ENCODE measurements around the gene SH3RF3. TPM values are rescaled to one million over a fixed set of nuclear protein-coding genes. Genes with fewer than 3 reads are reported as not detected.

Gene SH3RF3
- total and polyA plus RNA-seq, 2 of the 13 experiments (the other 11 are each of a cell fraction or from before 2014, with no cell fraction given), result 0.04 TPM; not detected in 1

DNA sequence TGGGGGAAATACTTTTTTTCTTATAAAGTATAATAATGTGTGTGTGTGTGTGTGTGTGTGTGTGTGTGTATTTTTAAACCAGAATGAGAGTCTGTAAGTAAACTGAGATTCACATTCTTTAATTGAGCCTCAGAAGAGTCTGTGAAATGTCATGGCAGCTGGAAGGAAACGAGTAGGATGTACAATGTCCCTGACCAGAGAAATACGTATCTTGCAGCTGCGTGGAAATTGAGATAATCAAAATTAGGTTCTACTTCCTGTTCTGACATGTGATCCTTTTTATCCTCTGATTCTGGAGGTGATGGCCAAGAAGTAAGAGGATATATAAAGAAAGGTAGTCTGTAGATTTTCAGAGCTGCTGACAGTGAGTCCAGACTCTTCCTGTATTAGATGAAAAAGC, 50.0 kb downstream of the SH3RF3 start (continued):
- TF ChIP-seq, protein P1, sequence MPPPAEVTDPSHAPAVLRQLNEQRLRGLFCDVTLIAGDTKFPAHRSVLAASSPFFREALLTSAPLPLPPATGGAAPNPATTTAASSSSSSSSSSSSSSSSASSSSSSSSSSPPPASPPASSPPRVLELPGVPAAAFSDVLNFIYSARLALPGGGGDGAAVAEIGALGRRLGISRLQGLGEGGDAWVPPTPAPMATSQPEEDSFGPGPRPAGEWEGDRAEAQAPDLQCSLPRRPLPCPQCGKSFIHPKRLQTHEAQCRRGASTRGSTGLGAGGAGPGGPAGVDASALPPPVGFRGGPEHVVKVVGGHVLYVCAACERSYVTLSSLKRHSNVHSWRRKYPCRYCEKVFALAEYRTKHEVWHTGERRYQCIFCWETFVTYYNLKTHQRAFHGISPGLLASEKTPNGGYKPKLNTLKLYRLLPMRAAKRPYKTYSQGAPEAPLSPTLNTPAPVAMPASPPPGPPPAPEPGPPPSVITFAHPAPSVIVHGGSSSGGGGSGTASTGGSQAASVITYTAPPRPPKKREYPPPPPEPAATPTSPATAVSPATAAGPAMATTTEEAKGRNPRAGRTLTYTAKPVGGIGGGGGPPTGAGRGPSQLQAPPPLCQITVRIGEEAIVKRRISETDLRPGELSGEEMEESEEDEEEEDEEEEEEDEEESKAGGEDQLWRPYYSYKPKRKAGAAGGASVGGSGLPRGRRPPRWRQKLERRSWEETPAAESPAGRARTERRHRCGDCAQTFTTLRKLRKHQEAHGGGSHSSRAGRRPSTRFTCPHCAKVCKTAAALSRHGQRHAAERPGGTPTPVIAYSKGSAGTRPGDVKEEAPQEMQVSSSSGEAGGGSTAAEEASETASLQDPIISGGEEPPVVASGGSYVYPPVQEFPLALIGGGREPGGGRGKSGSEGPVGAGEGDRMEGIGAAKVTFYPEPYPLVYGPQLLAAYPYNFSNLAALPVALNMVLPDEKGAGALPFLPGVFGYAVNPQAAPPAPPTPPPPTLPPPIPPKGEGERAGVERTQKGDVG (CRISPR knock-in tag; IDR thresholded peaks at IDR 0.05; ENCODE audit: borderline replicate concordance), result no peak
- no peak for TF ChIP-seq ZNF232 (CRISPR knock-in tag; IDR thresholded peaks at IDR 0.05; ENCODE audit: borderline replicate concordance)
- TF ChIP-seq, protein P2, sequence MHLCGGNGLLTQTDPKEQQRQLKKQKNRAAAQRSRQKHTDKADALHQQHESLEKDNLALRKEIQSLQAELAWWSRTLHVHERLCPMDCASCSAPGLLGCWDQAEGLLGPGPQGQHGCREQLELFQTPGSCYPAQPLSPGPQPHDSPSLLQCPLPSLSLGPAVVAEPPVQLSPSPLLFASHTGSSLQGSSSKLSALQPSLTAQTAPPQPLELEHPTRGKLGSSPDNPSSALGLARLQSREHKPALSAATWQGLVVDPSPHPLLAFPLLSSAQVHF (CRISPR knock-in tag; IDR thresholded peaks at IDR 0.05), result no peak
- TF ChIP-seq JUND (CRISPR knock-in tag; IDR thresholded peaks at IDR 0.05), result no peak
- TF ChIP-seq EP300 (IDR thresholded peaks at IDR 0.05; ENCODE audit: low read depth in 2 of 2, low read length in 2 of 2), result no peak
- no peak for TF ChIP-seq EP300 (CRISPR knock-in tag; IDR thresholded peaks at IDR 0.05; ENCODE audit: borderline replicate concordance)
- no peak for TF ChIP-seq TBX3 (IDR thresholded peaks at IDR 0.05; ENCODE audit: borderline replicate concordance)
- TF ChIP-seq KLF12 (CRISPR knock-in tag; IDR thresholded peaks at IDR 0.05; ENCODE audit: borderline replicate concordance), result no peak
- TF ChIP-seq, protein P3, sequence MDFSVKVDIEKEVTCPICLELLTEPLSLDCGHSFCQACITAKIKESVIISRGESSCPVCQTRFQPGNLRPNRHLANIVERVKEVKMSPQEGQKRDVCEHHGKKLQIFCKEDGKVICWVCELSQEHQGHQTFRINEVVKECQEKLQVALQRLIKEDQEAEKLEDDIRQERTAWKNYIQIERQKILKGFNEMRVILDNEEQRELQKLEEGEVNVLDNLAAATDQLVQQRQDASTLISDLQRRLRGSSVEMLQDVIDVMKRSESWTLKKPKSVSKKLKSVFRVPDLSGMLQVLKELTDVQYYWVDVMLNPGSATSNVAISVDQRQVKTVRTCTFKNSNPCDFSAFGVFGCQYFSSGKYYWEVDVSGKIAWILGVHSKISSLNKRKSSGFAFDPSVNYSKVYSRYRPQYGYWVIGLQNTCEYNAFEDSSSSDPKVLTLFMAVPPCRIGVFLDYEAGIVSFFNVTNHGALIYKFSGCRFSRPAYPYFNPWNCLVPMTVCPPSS (IDR thresholded peaks at IDR 0.05), result no peak
- TF ChIP-seq, protein P4, sequence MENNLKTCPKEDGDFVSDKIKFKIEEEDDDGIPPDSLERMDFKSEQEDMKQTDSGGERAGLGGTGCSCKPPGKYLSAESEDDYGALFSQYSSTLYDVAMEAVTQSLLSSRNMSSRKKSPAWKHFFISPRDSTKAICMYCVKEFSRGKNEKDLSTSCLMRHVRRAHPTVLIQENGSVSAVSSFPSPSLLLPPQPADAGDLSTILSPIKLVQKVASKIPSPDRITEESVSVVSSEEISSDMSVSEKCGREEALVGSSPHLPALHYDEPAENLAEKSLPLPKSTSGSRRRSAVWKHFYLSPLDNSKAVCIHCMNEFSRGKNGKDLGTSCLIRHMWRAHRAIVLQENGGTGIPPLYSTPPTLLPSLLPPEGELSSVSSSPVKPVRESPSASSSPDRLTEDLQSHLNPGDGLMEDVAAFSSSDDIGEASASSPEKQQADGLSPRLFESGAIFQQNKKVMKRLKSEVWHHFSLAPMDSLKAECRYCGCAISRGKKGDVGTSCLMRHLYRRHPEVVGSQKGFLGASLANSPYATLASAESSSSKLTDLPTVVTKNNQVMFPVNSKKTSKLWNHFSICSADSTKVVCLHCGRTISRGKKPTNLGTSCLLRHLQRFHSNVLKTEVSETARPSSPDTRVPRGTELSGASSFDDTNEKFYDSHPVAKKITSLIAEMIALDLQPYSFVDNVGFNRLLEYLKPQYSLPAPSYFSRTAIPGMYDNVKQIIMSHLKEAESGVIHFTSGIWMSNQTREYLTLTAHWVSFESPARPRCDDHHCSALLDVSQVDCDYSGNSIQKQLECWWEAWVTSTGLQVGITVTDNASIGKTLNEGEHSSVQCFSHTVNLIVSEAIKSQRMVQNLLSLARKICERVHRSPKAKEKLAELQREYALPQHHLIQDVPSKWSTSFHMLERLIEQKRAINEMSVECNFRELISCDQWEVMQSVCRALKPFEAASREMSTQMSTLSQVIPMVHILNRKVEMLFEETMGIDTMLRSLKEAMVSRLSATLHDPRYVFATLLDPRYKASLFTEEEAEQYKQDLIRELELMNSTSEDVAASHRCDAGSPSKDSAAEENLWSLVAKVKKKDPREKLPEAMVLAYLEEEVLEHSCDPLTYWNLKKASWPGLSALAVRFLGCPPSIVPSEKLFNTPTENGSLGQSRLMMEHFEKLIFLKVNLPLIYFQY (CRISPR knock-in tag; IDR thresholded peaks at IDR 0.05; ENCODE audit: borderline replicate concordance), result no peak
- TF ChIP-seq XRCC5 (optimal IDR thresholded peaks at IDR 0.05; ENCODE audit: low read length), result no peak
- TF ChIP-seq, protein P5, sequence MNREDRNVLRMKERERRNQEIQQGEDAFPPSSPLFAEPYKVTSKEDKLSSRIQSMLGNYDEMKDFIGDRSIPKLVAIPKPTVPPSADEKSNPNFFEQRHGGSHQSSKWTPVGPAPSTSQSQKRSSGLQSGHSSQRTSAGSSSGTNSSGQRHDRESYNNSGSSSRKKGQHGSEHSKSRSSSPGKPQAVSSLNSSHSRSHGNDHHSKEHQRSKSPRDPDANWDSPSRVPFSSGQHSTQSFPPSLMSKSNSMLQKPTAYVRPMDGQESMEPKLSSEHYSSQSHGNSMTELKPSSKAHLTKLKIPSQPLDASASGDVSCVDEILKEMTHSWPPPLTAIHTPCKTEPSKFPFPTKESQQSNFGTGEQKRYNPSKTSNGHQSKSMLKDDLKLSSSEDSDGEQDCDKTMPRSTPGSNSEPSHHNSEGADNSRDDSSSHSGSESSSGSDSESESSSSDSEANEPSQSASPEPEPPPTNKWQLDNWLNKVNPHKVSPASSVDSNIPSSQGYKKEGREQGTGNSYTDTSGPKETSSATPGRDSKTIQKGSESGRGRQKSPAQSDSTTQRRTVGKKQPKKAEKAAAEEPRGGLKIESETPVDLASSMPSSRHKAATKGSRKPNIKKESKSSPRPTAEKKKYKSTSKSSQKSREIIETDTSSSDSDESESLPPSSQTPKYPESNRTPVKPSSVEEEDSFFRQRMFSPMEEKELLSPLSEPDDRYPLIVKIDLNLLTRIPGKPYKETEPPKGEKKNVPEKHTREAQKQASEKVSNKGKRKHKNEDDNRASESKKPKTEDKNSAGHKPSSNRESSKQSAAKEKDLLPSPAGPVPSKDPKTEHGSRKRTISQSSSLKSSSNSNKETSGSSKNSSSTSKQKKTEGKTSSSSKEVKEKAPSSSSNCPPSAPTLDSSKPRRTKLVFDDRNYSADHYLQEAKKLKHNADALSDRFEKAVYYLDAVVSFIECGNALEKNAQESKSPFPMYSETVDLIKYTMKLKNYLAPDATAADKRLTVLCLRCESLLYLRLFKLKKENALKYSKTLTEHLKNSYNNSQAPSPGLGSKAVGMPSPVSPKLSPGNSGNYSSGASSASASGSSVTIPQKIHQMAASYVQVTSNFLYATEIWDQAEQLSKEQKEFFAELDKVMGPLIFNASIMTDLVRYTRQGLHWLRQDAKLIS (CRISPR knock-in tag; IDR thresholded peaks at IDR 0.05), result no peak
